Large intestine (tissue), 3 donors: ENCODE results near the gene HES7. TPM values are rescaled to one million over a fixed set of nuclear protein-coding genes. Genes with fewer than 3 reads are reported as not detected.

ENCODE experiments used
- DNase-seq, 2 donors: peaks; one replicate each; pipeline versions ENCODE4 v3.0.0 to v3.0.0-alpha.2; 2013
- H3K27ac ChIP-seq: one replicate; pipeline ENCODE4 v1.5.1; 2013; ENCODE audit warnings: low read length
- H3K27me3 ChIP-seq: 2 replicates; pipeline ENCODE4 v1.6.1; 2013; ENCODE audit warnings: low read length; ENCODE audit not compliant: control insufficient read depth, insufficient read depth
- H3K36me3 ChIP-seq: 2 replicates; pipeline ENCODE4 v1.6.1; 2013; ENCODE audit warnings: low read length; ENCODE audit not compliant: control insufficient read depth, insufficient read depth
- H3K4me1 ChIP-seq: one replicate; pipeline ENCODE4 v1.6.1; 2013; ENCODE audit warnings: low read length; ENCODE audit not compliant: control insufficient read depth, insufficient read depth
- H3K4me3 ChIP-seq: one replicate; pipeline ENCODE4 v1.5.1; 2013; ENCODE audit warnings: low read length
- H3K9me3 ChIP-seq: one replicate; pipeline ENCODE4 v1.6.1; 2013; ENCODE audit warnings: mild to moderate bottlenecking, low read depth, low read length, moderate library complexity; ENCODE audit not compliant: control insufficient read depth
- WGBS: methylation state at CpG from one replicate; pipeline ENCODE4 v1.1.5; 2013; ENCODE audit warnings: low lambda C conversion rate; ENCODE audit not compliant: insufficient coverage; 5-methylcytosine and 5-hydroxymethylcytosine counted together
- polyA plus RNA-seq: library from polyadenylated mRNA; unstranded; fragments of 120-200 nt; gene quantifications from one replicate; pipeline ENCODE4 v1.2.1, GENCODE V29; 2013

The HES7 gene
- polyA plus RNA-seq, 1 donor, result 0.16 TPM

GRCh38 chr17:8148560-8148959 is 24.7 kb upstream of the HES7 start:
- H3K4me1 ChIP-seq, result peaks cover 29% of the 10 kb centered on the region
- H3K27me3 ChIP-seq, result no peaks in the 10 kb centered on the region
- no peak overlapping the region for H3K27ac ChIP-seq
- H3K9me3 ChIP-seq, result no peaks in the 10 kb centered on the region
- WGBS, result no CpG with 5 or more reads among the region's 13 CpGs
- no peak overlapping the region for H3K4me3 ChIP-seq
- peaks cover 61% of the 10 kb centered on the region for H3K36me3 ChIP-seq
- no peak for DNase-seq

GRCh38 chr17:8147805-8148404 is 24.0 kb upstream of the HES7 start:
- Histone ChIP-seq H3K36me3 (peaks cover 65% of the 10 kb centered on the region), H3K27me3 (no peaks in the 10 kb centered on the region), H3K4me3 (no peak overlapping the region), H3K27ac (no peak overlapping the region), H3K4me1 (peaks cover 22% of the 10 kb centered on the region), H3K9me3 (no peaks in the 10 kb centered on the region)
- no CpG with 5 or more reads among the region's 13 CpGs for WGBS
- no peak for DNase-seq

- Histone ChIP-seq H3K4me1 (peaks cover 17% of the 10 kb centered on the region), H3K9me3 (no peaks in the 10 kb centered on the region), H3K27me3 (no peaks in the 10 kb centered on the region), H3K4me3 (no peak overlapping the region), H3K27ac (no peak overlapping the region), H3K36me3 (peaks cover 71% of the 10 kb centered on the region)
- WGBS, result no CpG with 5 or more reads among the region's 26 CpGs
- no peak for DNase-seq
Measured at GRCh38 chr17:8147141-8147804, 23.4 kb upstream of the HES7 start.

GRCh38 chr17:8146381-8147140 is 22.7 kb upstream of the HES7 start:
- DNase-seq, result no peak
- Histone ChIP-seq H3K4me3 (no peak overlapping the region), H3K36me3 (peaks cover 78% of the 10 kb centered on the region), H3K27ac (no peak overlapping the region), H3K27me3 (no peaks in the 10 kb centered on the region), H3K4me1 (peaks cover 11% of the 10 kb centered on the region), H3K9me3 (no peaks in the 10 kb centered on the region)
- WGBS, result 100% methylated on average over 1 of the region's 14 CpGs

- WGBS, result no CpG with 5 or more reads among the region's 12 CpGs
- Histone ChIP-seq H3K27ac (no peak overlapping the region), H3K36me3 (peaks cover 85% of the 10 kb centered on the region), H3K4me3 (no peak overlapping the region), H3K9me3 (no peaks in the 10 kb centered on the region), H3K4me1 (peaks cover 6% of the 10 kb centered on the region), H3K27me3 (no peaks in the 10 kb centered on the region)
- DNase-seq, result no peak
Measured at GRCh38 chr17:8145811-8146210, 21.9 kb upstream of the HES7 start.

GRCh38 chr17:8144401-8145231 is 20.7 kb upstream of the HES7 start:
- Histone ChIP-seq H3K27ac (no peak overlapping the region), H3K4me3 (no peak overlapping the region), H3K9me3 (no peaks in the 10 kb centered on the region), H3K4me1 (no peaks in the 10 kb centered on the region), H3K27me3 (no peaks in the 10 kb centered on the region), H3K36me3 (peaks cover 88% of the 10 kb centered on the region)
- no CpG with 5 or more reads among the region's 15 CpGs for WGBS
- DNase-seq, result no peak

- Histone ChIP-seq H3K9me3 (no peaks in the 10 kb centered on the region), H3K4me3 (no peak overlapping the region), H3K27ac (no peak overlapping the region), H3K36me3 (peaks cover 82% of the 10 kb centered on the region), H3K27me3 (no peaks in the 10 kb centered on the region), H3K4me1 (peaks cover 3% of the 10 kb centered on the region)
- 100% methylated on average over 1 of the region's 22 CpGs for WGBS
- DNase-seq, result no peak
Measured at GRCh38 chr17:8143581-8144400, 19.9 kb upstream of the HES7 start.

GRCh38 chr17:8142887-8143580 is 19.1 kb upstream of the HES7 start:
- Histone ChIP-seq H3K4me1 (peaks cover 7% of the 10 kb centered on the region), H3K9me3 (no peaks in the 10 kb centered on the region), H3K27me3 (no peaks in the 10 kb centered on the region), H3K27ac (no peak overlapping the region), H3K4me3 (no peak overlapping the region), H3K36me3 (peaks cover 75% of the 10 kb centered on the region)
- DNase-seq, result no peak
- WGBS, result no CpG with 5 or more reads among the region's 15 CpGs

GRCh38 chr17:8142158-8142886 is 18.4 kb upstream of the HES7 start:
- no peaks in the 10 kb centered on the region for H3K9me3 ChIP-seq
- H3K4me3 ChIP-seq, result no peak overlapping the region
- no CpG with 5 or more reads among the region's 23 CpGs for WGBS
- no peak overlapping the region for H3K27ac ChIP-seq
- DNase-seq, result no peak
- H3K27me3 ChIP-seq, result no peaks in the 10 kb centered on the region
- H3K4me1 ChIP-seq, result peaks cover 13% of the 10 kb centered on the region
- H3K36me3 ChIP-seq, result peaks cover 68% of the 10 kb centered on the region
